GM19328 (cell line): ENCODE measurements around the gene TMEM115.
A peak's percentile ranks its signal among the peaks of the same experiment; 100 is the strongest.

Experiments
- ATAC-seq: cut with Tn5 transposase; IDR thresholded peaks from one replicate; pipeline ENCODE4 v1.9.1; 2021; ENCODE audit warnings: mild to moderate bottlenecking, moderate library complexity; ENCODE audit not compliant: unreplicated experiment

Gene TMEM115, protein sequence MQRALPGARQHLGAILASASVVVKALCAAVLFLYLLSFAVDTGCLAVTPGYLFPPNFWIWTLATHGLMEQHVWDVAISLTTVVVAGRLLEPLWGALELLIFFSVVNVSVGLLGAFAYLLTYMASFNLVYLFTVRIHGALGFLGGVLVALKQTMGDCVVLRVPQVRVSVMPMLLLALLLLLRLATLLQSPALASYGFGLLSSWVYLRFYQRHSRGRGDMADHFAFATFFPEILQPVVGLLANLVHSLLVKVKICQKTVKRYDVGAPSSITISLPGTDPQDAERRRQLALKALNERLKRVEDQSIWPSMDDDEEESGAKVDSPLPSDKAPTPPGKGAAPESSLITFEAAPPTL

DNA sequence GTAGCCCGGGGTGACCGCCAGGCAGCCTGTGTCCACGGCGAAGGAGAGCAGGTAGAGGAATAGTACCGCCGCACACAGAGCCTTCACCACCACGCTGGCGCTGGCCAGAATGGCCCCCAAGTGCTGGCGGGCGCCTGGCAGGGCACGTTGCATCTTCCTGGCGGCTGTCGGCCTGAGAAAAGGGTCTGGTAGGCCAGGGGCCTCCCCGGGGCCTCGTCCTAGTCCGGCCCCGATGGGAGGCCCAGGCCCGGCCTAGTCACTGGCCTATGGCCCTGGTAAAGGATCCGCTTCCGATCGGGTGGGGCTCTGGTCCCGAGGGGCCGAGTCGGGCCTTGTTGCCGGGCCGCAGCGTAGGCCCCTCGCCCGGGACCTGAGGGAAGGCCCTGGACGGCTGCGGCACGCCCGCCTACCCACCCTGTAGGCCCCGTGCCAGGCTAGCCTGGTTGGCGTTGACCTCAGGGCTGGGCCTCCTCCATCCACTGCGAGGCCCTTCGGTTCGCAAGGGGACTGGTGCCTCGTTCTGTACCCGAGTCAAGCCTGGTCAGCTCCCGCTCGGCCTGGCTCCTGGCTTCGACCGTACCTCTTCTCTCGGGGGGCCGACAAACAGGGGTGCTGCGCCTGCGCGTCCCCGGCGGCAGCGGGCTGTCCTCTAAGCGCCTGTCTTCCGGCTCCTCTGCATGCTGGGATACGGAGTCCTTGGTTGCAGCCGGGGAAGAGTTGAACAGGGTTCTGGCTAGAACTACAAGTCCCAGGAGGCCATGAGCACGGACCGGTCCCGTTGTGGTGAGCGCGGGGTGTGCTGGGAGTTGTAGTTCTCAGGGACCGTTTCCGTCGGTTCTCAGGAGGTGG, at the start of gene TMEM115:
Gene TMEM115, minus strand, starts transcription at position 611 of the 849 bp plus-strand sequence. Its CDS starts 458 bp downstream, at position 153.
- peak; percentile 99 for ATAC-seq

DNA sequence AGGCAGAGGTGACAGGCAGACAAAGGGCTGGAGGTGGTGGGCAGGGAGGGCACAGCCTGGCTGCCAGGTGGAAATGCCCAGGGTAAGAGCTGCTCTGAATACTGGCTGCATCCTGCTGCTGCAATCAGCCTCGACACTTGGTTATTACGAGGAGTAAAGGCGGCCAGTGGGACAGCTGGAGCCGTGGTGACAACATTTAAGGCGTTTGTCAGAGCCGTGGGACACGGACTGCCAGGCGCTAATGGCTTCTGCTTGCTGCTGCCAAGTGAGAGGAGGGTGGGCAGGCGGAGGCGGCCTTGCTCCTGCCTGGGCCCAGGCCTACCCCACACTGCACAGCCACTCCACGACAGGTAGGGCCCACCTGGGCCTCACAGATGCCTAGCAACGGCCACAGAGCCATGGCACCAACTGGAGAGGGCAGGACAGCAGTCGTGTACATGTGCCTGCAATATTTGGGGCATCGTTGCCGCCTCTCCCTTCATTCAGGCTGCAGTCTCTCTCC, 49.2 kb upstream of the TMEM115 start:
- no peak for ATAC-seq

DNA sequence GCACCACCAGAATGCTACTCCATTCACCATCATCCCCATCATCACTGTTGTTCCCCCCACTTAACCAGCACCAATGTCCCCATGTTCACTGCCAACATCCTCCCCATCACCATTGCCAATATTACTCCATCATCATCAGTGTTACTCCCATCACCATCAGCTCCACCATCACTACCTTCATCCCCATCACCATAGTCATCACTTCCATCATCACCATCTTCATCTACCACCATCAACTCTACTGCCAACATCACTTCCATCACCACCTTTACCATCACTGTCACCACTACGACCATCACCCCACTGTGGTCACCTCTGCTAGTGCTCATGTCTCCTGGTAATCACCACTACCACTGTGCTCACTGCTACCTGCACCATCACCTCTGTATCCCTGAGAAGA, 47.2 kb upstream of the TMEM115 start:
- ATAC-seq, result no peak

DNA sequence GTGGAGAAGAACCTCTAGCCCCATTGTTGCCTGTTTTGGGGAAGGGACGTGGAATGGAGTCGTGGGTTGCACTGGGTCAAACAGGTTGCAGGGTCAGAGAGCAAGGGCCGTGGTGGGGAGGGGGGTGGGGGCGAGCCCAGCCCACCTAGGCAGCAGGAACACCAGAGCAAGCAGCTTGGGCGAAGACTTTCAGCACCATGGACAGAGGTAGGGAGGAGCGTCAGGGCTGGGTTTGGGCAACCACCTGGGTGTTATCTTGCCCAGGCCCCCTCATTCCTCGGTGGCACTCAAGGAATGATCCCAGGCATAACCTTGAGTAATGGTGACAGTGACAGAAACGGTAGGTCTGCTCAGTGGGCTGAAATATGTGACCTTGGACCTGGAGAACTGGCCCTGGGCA, 45.9 kb upstream of the TMEM115 start:
- ATAC-seq, result no peak

DNA sequence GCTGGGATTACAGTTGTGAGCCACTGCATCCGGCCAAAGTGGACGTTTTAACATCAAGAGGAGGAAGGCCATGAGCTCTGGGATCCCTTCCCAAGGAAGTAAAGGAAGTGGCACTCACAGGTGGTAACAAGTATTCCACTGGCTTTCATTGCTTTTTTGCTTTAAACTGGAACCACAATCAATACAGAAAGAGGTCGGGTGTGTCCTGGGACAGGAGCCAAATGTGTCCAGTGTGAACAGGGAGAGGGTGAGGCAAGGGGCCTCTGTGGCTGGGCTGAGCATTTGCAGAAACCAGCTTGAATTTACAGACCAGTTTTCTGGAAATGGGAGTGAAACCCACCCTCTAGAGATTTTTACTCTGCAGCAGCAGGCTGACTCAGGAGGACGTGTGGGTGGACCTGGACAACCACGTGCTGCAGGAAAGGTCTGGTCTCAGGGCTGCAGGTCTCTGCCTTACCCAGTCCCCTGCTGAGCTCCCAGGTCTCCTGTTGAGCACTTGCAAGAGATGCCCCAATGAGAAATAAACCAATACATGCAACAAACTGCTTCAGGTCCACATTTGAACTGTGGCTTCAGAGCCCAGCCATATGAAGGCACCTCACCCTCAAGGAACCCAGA, 42.8 kb upstream of the TMEM115 start:
- ATAC-seq, result no peak

DNA sequence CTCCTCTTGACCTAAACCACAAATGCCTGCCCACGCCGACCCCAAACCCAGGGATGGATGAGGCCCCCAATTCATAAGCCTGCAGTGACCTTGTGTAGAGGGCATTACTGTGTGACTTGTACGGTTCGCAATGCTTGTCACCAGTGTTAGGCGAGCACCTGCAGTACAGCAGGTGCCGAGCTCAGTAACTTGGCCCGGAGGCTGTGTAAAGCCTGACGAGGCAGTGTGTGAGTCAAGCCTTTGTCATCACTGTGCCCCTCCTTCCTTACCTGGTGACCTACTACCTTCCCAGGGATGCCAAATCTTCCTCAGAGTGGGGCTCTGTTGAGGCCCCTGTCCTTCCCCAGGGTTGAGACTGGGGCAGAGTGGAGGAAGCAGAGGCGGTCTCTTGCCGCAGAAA, 37.2 kb upstream of the TMEM115 start:
- no peak for ATAC-seq

DNA sequence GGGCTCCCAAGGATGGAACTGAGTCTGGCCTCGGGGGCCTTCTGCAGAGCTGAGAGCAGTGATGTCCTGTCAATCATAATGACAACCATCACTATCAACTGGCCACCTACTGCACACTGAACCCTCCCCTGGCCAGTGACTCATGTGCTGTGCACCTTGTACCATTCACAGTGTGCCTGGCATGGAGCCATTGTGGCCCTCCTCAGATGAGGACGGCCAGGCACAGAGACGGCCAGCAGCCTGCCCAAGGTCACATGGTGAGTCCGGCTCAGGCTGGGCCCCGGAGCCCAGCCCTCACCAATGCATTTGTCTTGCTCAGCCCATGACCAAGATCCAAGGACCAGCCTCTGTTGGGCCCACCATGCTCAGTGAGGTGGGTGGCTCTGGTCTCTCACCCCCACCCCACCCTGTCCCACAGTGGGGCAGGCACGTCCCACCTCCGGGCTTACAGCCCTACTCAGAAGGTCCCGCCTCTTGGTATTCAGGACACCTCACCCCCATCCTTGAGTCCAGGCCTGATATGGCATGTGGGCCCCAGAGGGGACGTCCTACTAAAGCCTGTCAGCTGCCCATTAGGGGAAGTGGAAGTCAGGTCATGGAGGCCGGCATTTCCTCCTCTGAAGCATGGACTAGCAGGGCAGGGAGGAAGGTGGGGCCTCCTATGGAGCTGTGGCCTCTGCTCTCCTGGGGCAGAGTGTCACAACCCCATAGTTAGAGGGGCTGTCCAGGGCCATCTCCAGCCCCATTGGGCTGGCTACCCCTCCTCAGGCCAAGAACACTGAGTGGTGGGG, 35.9 kb upstream of the TMEM115 start:
- ATAC-seq, result no peak

DNA sequence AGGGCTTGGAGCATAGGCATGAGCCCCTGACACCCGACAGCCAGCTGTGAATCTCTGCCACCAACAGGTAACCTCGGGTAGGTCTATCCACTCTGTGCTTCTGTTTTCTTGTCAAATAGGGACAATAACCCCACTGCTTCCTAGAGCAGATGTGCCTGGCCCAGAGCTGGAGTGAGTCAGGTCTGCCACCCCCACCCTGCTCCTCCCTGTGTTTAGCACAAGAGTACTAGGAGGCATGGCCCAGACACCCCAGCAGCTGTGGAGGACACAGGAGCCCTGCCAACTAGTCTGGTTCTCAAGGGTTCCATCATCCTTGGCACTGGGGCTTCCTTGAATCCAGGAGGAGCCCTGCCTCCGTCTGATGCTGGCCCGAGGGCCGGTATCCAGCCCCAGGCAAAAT, 33.7 kb upstream of the TMEM115 start:
- no peak for ATAC-seq

DNA sequence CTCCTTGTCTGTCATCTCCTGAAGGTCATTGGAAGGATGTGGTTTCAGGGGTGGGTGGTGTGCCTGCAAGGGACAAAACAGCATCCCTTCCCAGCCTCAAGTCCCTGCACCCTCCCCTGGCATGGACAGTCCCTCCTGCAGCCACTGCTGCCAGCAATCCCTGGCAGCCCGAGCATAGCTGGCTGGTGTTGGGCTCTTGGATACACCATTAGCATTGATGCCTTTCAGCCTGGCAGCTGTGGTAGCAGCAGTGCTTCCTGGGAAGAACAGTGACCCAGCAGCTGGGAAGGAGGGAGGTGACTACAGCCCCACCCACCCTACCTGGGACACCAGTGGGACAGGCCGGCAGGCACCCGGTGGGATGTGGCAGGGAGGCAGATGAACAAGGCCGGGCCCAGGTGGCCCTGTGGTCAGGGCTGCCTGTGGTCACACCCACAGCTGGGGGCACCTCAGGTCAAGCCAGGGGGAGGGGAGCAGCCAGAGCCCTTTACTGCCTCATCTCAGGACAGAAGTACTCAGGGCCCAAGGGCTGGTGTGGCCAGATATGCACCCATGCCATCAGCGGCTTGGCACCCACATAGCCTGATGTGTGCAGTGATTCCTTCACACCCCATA, 32.9 kb upstream of the TMEM115 start:
- no peak for ATAC-seq

DNA sequence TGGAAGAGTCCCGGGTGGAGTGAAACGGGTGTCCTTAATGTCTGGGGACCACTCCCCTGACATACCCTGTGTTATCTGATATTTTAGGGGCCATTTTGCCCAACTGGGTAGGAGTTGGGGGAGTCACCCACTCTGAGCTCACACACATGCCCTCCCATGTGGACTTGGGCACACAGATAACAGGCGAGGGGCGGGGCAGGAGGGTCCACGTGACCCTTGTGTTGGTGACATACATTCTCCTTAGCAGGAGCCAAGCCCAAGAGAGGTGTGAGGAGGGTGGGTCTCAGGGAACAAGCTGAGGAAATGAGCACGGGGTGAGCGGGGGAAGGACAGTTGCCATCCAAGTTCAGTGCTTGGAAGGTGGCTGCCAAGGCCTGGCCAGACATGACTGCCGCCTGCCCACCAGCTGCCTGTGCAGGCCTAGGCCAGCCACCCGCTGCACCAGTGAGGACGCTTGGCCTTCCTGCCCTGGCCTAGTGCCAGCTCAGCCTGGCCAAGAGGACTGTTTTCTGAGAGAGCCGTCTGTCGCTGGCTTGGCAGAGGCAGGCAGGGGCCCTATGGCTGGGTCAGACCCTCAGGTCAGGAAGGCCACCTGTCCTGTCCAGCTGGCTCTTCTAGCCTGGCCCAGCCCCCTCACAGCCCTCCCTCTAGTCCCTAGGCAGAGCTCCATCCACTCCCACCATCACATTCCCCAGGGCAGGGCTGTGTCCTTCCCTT, 31.3 kb upstream of the TMEM115 start:
- no peak for ATAC-seq

DNA sequence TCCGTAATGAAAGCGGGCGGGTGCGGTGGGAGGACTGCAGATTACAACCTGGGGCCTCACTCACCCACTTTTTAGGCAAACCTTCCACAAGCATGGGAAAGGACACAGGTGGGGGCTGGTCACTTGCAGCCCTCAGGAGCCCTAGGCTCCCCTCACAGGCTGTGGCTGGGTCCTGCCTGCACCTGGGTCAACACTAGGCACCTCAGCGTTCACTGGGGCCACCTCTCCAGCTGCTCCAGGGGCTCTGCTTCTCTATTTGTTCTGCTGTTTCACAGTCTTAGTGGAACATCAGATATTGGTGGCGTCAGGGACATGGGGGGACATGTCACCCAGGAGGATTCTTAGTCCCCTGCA, 30.1 kb upstream of the TMEM115 start:
- no peak for ATAC-seq

DNA sequence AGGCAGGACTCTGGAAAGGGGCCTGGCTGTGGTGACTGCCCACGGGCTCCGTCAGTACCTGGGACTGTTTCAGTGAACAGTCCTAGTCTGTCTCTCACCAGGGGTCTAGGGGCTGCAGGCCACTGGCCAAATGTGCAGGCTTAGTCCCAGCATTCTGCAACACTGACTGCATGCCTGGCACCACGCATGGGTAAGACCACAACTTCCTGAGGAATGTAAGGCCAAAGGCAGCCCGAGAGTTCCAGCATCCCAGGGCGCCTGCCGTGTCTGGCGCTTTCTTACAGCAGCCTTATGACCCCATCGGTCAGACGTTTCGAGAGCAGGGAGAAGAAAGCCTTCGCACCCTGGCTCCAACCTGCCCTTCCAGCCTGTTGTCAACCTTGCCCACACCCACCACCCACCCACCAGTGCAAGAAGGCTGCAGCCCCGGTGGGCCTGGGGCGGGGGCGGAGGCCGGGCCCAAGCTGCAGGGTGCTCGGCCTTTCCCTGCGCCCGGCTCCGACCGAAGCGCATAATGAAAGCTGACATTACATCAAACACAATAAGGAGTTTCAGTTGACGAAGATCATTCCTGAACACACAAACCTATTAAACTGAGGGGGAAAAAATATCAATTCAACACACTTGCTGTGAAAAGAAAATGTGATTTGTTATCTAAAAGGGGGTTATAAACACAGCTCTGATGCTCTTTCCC, 29.5 kb upstream of the TMEM115 start:
- ATAC-seq, result no peak

DNA sequence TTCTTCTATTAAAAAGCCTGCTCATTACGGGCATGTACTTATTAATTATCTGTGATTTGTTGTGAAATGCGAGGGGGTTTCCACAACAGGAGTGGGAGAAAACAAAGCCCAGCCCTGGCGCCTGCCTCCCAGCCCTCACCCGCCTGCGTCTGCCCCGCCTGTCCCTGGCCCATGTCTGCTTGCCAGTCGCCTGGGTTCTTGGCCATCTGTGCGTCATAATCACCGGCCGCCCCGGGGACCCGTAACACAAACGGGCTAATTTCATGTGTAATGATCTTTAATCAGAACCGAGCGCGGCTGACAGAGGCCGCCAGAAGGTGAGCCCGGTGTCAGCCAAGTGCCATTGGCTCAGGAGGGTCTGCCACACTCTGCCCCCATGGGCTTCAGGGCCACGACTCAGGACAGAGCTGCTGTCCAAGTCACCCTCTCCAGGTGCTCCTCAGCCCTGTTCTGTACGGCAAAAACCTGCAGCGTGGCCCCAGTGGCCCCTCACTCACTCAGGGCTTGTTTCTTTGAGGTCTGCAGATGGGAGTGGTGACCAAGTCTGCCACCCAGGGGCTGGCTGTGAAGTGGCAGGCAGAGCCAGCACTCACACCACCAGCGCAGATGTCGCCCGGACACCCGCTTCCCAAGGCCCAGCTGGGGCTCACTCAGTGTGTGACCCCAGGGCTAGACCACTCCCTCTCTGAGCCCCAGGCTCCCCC, 28.8 kb upstream of the TMEM115 start:
- ATAC-seq, result no peak

DNA sequence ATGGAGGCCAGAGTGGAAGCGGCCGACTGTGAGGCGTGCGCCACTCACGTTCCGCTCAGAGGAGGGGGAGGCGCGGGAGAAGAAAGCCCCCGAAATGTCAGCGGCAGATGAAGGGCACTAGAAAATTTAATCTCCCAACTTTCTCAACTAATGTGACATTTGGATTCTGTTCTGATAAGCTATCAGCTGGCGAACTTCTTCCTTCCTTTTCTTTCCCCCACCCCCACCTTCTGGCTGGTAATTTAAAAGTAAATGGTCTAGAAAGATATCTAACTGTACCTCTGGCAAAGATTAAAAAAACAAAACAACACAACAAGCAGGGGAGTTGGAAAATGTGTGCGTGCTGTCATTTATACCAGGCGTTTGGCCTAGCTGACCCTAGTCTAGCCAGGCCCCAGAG, 26.4 kb upstream of the TMEM115 start:
- ATAC-seq, result no peak

DNA sequence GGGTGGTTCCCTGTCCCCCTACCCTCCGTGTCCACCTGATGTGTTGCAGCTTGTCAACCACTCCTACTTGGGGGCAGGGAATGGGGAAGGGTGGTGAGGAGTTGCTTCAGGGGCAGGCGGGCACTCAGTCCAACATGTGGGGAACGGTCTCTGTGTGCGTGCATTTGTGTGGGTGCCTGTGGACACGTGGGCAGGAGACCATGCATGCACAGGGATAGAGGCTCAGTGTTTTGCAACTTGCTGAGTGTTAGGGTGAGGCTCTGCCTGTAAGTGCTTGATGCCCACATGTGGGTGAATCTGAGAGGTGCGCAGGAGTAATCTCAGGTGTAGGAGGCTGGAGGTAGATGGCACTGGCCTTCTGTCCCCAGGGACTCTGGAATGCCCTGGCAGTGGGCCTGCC, 24.4 kb upstream of the TMEM115 start:
- no peak for ATAC-seq

DNA sequence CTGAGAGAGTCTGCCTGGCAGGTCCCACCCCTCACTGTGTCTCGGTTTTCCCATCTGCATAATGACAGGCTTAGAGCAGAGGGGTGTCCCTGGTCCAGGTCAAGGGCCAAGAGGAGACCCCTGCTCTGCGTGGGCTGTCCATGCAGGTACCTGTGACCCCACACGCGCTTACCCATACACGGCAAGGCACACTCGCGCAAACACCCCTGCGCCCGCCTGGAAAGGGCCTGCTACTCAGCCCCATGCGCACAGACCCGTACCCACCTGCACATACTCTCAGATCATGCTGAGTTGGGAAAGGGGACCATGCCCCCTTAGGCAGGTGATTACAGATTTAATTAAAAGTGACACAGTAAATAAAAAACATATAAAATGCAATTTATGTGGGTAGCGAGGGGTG, 23.4 kb upstream of the TMEM115 start:
- no peak for ATAC-seq

DNA sequence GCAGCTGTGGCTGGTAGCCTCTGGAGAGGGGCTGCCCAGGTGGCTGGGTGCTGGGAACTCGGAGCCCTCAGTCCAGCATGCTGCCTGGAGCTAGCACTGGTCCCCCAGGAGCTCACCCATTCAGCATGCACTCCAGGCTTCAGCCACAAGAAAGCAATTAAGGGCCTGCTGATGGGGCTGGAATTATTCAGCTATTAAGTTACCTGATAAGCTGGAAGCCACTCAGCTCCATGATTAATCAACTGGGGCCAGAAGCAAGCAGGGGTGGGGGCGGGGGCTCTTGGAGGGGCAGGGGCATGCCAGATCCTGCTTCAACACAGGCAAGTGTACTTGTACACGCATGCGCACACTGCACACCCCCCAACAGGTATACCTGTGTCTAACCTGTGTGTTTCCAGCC, 22.1 kb upstream of the TMEM115 start:
- no peak for ATAC-seq

DNA sequence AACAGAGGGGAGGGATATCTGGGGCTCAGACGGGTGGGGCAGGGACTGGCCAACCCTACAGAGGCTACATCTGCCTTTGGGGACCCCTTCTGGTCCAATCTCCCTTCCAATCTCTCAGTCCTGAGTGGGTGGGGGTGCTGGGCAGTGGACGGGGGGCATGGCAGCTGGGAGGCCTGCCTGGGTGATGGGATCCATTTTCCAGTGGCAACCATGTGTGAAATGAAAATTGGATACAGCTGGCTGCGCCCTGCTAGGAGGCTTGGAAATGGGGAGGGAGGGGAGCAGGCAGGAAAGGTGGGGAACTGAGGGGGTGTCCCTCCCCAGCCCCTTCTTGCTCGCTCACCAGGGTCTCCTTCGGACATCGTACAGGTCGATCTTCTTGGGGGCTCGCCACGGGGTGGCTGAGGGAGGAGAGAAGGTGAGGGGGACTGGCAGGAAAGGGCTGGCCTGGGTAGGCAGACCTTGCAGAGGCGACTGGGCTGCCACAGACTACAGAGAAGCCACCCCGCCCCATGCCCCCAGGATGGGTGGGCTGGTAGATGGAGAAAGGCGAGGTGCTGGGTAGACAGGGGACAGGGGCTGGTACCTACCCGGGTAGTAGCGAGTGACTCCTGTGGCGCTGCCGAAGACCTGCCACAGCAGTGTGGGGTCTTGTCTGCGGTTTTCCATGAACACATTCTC, 21.2 kb upstream of the TMEM115 start:
- ATAC-seq, result no peak
